Hematopoietic multipotent progenitor cell treated with erythropoietin and hydrocortisone succinate and interleukin-3 and kit ligand, for 17 days (in vitro differentiated cells): Measurements from ENCODE around the gene PTCD2.
A peak's percentile ranks its signal among the peaks of the same experiment; 100 is the strongest.
"Not testable (repeated sequence)": the region's sequence is repeated elsewhere in the genome, so short reads cannot be mapped to it uniquely, and the experiment has no call there.

ENCODE experiments used
- DNase-seq: peaks from one replicate; pipeline ENCODE4 v3.0.0-alpha.2; 2015; ENCODE audit warnings: low spot score

The PTCD2 gene

GRCh38 chr5:72296256-72296655 is 23.9 kb upstream of the PTCD2 start:
- no peak for DNase-seq

GRCh38 chr5:72298136-72298535 is 22.0 kb upstream of the PTCD2 start:
- DNase-seq, result not testable (repeated sequence)

GRCh38 chr5:72298711-72299110 is 21.5 kb upstream of the PTCD2 start:
- no peak for DNase-seq

- no peak for DNase-seq
These were observed 19.4 kb upstream of the PTCD2 start for GRCh38 chr5:72300590-72301339.

- no peak for DNase-seq
These were observed 18.6 kb upstream of the PTCD2 start for GRCh38 chr5:72301557-72301956.

GRCh38 chr5:72302171-72302570 is 18.0 kb upstream of the PTCD2 start:
- no peak for DNase-seq

GRCh38 chr5:72305194-72306142 is 14.7 kb upstream of the PTCD2 start:
- no peak for DNase-seq

- DNase-seq, result no peak
These were observed 12.6 kb upstream of the PTCD2 start for GRCh38 chr5:72307573-72307967.

GRCh38 chr5:72307968-72308852 is 12.0 kb upstream of the PTCD2 start:
- peak; percentile 97 for DNase-seq

GRCh38 chr5:72308853-72309191 is 11.4 kb upstream of the PTCD2 start:
- no peak for DNase-seq

GRCh38 chr5:72313141-72313540 is 7.0 kb upstream of the PTCD2 start:
- no peak for DNase-seq

- DNase-seq, result peak; percentile 50
These were observed 5.5 kb upstream of the PTCD2 start for GRCh38 chr5:72314571-72315172.

- not testable (repeated sequence) for DNase-seq
These were observed 668 bp upstream of the PTCD2 start for GRCh38 chr5:72319435-72319975.

GRCh38 chr5:72324189-72324825 is 4.1 kb downstream of the PTCD2 start:
- DNase-seq, result no peak

- no peak for DNase-seq
These were observed 5.6 kb downstream of the PTCD2 start for GRCh38 chr5:72325566-72326305.

- no peak for DNase-seq
These were observed 6.1 kb downstream of the PTCD2 start for GRCh38 chr5:72326306-72326649.

GRCh38 chr5:72328172-72328571 is 8.0 kb downstream of the PTCD2 start:
- DNase-seq, result no peak

- no peak for DNase-seq
These were observed 10.5 kb downstream of the PTCD2 start for GRCh38 chr5:72330712-72331111.

- no peak for DNase-seq
These were observed 17.0 kb downstream of the PTCD2 start for GRCh38 chr5:72337159-72337558.

- no peak for DNase-seq
These were observed 18.6 kb downstream of the PTCD2 start for GRCh38 chr5:72338689-72339209.
